Heart left ventricle (tissue), 16 donors: Measurements from ENCODE around the gene IL11. TPM values are rescaled to one million over a fixed set of nuclear protein-coding genes. Genes with fewer than 3 reads are reported as not detected.

Experiments
- ATAC-seq, 4 donors: fragments of 200-7000 bp; cut with Tn5 transposase; one replicate each; pipeline ENCODE4 v1.9.1; 2020 to 2022; ENCODE audit warnings: moderate library complexity in 4 of 4, mild to moderate bottlenecking in 3 of 4, moderate number of reproducible peaks in 1 of 4
- DNase-seq, 5 donors: peaks; one replicate each; pipeline ENCODE4 v3.0.0-alpha.2; 2020
- H3K27ac ChIP-seq, 12 donors: fragments of 200-600 bp; sonication (generic) in 4 of 12; one replicate each; pipeline versions ENCODE4 v1.5.0 to v1.8.0; 2016 to 2022; ENCODE audit warnings: mild to moderate bottlenecking in 2 of 12
- H3K27me3 ChIP-seq, 9 donors: fragments of 200-600 bp; sonication (generic) in 2 of 9; one replicate each; pipeline versions ENCODE4 v1.5.1 to v1.8.0; 2016 to 2022; ENCODE audit warnings: mild to moderate bottlenecking in 3 of 9
- H3K36me3 ChIP-seq, 9 donors: fragments of 200-600 bp; sonication (generic) in 2 of 9; one replicate each; pipeline versions ENCODE4 v1.5.0 to v1.8.0; 2018 to 2022; ENCODE audit warnings: mild to moderate bottlenecking in 2 of 9
- H3K4me1 ChIP-seq, 12 donors: fragments of 200-600 bp; sonication (generic) in 4 of 12; one replicate each; pipeline versions ENCODE4 v1.5.0 to v1.8.0; 2016 to 2022; ENCODE audit warnings: mild to moderate bottlenecking in 3 of 12
- H3K4me3 ChIP-seq, 12 donors: fragments of 200-600 bp; sonication (generic) in 4 of 12; one replicate each; pipeline versions ENCODE4 v1.5.0 to v1.8.0; 2017 to 2022; ENCODE audit warnings: mild to moderate bottlenecking in 9 of 12, moderate library complexity in 4 of 12
- H3K9me3 ChIP-seq, 12 donors: fragments of 200-600 bp; sonication (generic) in 4 of 12; one replicate each; pipeline versions ENCODE4 v1.5.0 to v1.8.0; 2016 to 2022; ENCODE audit warnings: mild to moderate bottlenecking in 1 of 12
- CTCF ChIP-seq, 12 donors: fragments of 200-600 bp; sonication (generic) in 4 of 12; IDR thresholded peaks; one replicate each; pipeline versions ENCODE4 v1.5.0 to v1.8.0; 2018 to 2022; ENCODE audit warnings: antibody characterized with exemption in 12 of 12, mild to moderate bottlenecking in 5 of 12
- POLR2A ChIP-seq, 2 donors: fragments of 450-650 bp; IDR thresholded peaks; one replicate each; pipeline ENCODE4 v1.6.1; 2017; ENCODE audit warnings: antibody characterized with exemption in 2 of 2, mild to moderate bottlenecking in 2 of 2, moderate library complexity in 2 of 2
- WGBS, 4 donors: extraction: QIAGEN DNeasy Blood & Tissue Kit in 2 of 4; methylation state at CpG; one replicate each; pipeline versions ENCODE4 v1.1.5 to v1.1.7; 2013 to 2018; 5-methylcytosine and 5-hydroxymethylcytosine counted together
- intact Hi-C, 10 donors: fragments of 100-400 bp; cut with DNase I; formaldehyde crosslinking; loops; one replicate each; pipeline versions ENCODE4 v1.11.1 to v1.14.2; 2022
- polyA plus RNA-seq, 2 donors: library from polyadenylated mRNA; stranded (reverse); fragments of 200-250 nt; gene quantifications; one replicate each; pipeline ENCODE4 v1.2.3, GENCODE V29; 2013
- total RNA-seq, 9 donors: library from RNA; depleted of rRNA in 2 of 9; stranded (reverse); fragments of >200 nt in 2 of 9; fragmentation: NEBNext Ultra II Directional in 3 of 9; extraction: Animal tissue kit (Norgen Biotek cat#: 25700) in 3 of 9; gene quantifications; one replicate each; pipeline versions ENCODE4 v1.1.0 to v1.2.4, GENCODE V29; 2016 to 2023
- donor health status: ischemic (EF 13 %, LVEDD 7.1; RV severe dilation, severe dysfunction).
- donor health status: healthy with polysubstance abuse.
- donor health status: DM: no; HTN: yes; CAD: no.
- donor health status: DM: no; HTN: no; CAD: no.
- donor health status: ischemic (EF 25% LVEDD 6.9; RV normal size, moderate dysfunction).
- donor health status: ischemic (EF 25% LVEDD 5.7; RV mildly dilated, moderate dysfunction).
- donor health status: healthy.
- donor health status: DM: yes; HTN: yes; CAD: no.
- donor health status: ischemic (EF 35%, LVEDD 5.7; RV mildly dilated, moderate dysfunction).
- donor health status: nonischemic (EF 11% LVEDD 7.7; RV severe dilation, severe dysfunction).
- donor health status: DM: yes; HTN: yes; CAD: no.
- donor health status: PGD.
- donor health status: ischemic (EF 29% LVEDD 5.4; RV normal size, mild dysfunction).
- donor health status: nonischemic (EF 23%, LVEDD 6.1; RV moderate dilation, normal function).

The IL11 gene
- total and polyA plus RNA-seq, 11 donors, result 0.11 to 0.43 (median 0.25) TPM; not detected in 8

GRCh38 chr19:55382013-55382412, 11.8 kb upstream of the IL11 start:
- peaks cover 9 to 37% (median 23%) of the 10 kb centered on the region in 12 donors for H3K4me1 ChIP-seq
- peaks cover 0 to 14% (median 7%) of the 10 kb centered on the region in 9 donors for H3K27me3 ChIP-seq
- TF ChIP-seq CTCF (IDR thresholded peaks at IDR 0.05) (no peak), POLR2A (IDR thresholded peaks at IDR 0.05) (no peak)
- peaks cover 0 to 4% (median under 1%) of the 10 kb centered on the region in 9 donors for H3K36me3 ChIP-seq
- no peaks in the 10 kb centered on the region for H3K9me3 ChIP-seq
- intact Hi-C loops, result loop anchor here in 7 of 10 donors (2.0 to 10.0 kb wide), 6 partner anchors 77 to 253 kb away; partner anchors contain the start of genes BRSK1 (in 1 of the 7) and HSPBP1 (in 1 of the 7)
- no peak overlapping the region for H3K4me3 ChIP-seq
- 96 to 99% (median 98%) methylated on average over 5 of the region's 5 CpGs for WGBS, 4 donors
- no peak for DNase-seq
- no peak overlapping the region for H3K27ac ChIP-seq
- no peak for ATAC-seq

- WGBS, 4 donors, result 56 to 74% (median 71%) methylated on average over 9 to 11 of the region's 11 CpGs
- H3K4me1 ChIP-seq, result peaks cover under 1 to 21% (median 7%) of the 10 kb centered on the region in 12 donors
- H3K9me3 ChIP-seq, result no peaks in the 10 kb centered on the region
- DNase-seq (no peak), ATAC-seq (no peak)
- H3K36me3 ChIP-seq, result no peaks in the 10 kb centered on the region
- H3K27me3 ChIP-seq, result peaks cover 0 to 39% (median 28%) of the 10 kb centered on the region in 9 donors
- no peak overlapping the region for H3K27ac ChIP-seq
- H3K4me3 ChIP-seq, result no peak overlapping the region
- intact Hi-C loops, result loop anchor here in 2 of 10 donors (10.0 kb wide), 1 partner anchor 74 kb away; no protein-coding TSS in a partner anchor
- no peak for TF ChIP-seq POLR2A (IDR thresholded peaks at IDR 0.05)
- TF ChIP-seq CTCF (IDR thresholded peaks at IDR 0.05), result no peak
Observed at GRCh38 chr19:55379174-55379573, 8.9 kb upstream of the IL11 start.

- DNase-seq (no peak), ATAC-seq (no peak)
- peaks cover 0 to 14% (median 3%) of the 10 kb centered on the region in 12 donors for H3K4me1 ChIP-seq
- H3K9me3 ChIP-seq, result no peaks in the 10 kb centered on the region
- no peak overlapping the region for H3K27ac ChIP-seq
- 2 to 12% (median 6%) methylated on average over 10 to 43 of the region's 43 CpGs for WGBS, 4 donors
- TF ChIP-seq POLR2A (IDR thresholded peaks at IDR 0.05) (no peak), CTCF (IDR thresholded peaks at IDR 0.05) (no peak)
- intact Hi-C loops, result loop anchor here in 2 of 10 donors (10.0 kb wide), 1 partner anchor 73 kb away; no protein-coding TSS in a partner anchor
- peaks cover 4 to 55% (median 39%) of the 10 kb centered on the region in 9 donors for H3K27me3 ChIP-seq
- H3K36me3 ChIP-seq, result no peaks in the 10 kb centered on the region
- H3K4me3 ChIP-seq, result no peak overlapping the region
Observed at GRCh38 chr19:55377356-55378131, 7.3 kb upstream of the IL11 start.

- intact Hi-C loops, result loop anchor here in 2 of 10 donors (10.0 kb wide), 1 partner anchor 72 kb away; no protein-coding TSS in a partner anchor
- 45 to 59% (median 51%) methylated on average over 21 of the region's 21 CpGs for WGBS, 4 donors
- no peak for TF ChIP-seq POLR2A (IDR thresholded peaks at IDR 0.05)
- no peak for TF ChIP-seq CTCF (IDR thresholded peaks at IDR 0.05)
Observed at GRCh38 chr19:55376241-55376933, 6.1 kb upstream of the IL11 start, which contains the start of gene TMEM190. TMEM190 (plus strand) TSS chr19:55376826; CDS start chr19:55376854, 28 bp downstream.

More at GRCh38 chr19:55376241-55376933, 6.1 kb upstream of the IL11 start, which contains the start of gene TMEM190:
- H3K27ac ChIP-seq, result no peak within 1 kb of the TSS
- peaks cover 0 to 14% (median 3%) of the 10 kb centered on the region in 12 donors for H3K4me1 ChIP-seq
- no peaks in the 10 kb centered on the region for H3K36me3 ChIP-seq
- no peaks in the 10 kb centered on the region for H3K9me3 ChIP-seq
- peaks cover 13 to 67% (median 49%) of the 10 kb centered on the region in 9 donors for H3K27me3 ChIP-seq
- no peak for DNase-seq
- no peak for ATAC-seq
- H3K4me3 ChIP-seq, result no peak within 1 kb of the TSS
